UCSD-AML1 (cell line): Measurements from ENCODE around the gene RHD.
"Not testable (repeated sequence)": the region's sequence is repeated elsewhere in the genome, so short reads cannot be mapped to it uniquely, and the experiment has no call there.

Source experiments
- DNase-seq: peaks from one replicate; lab custom pipeline; 2025; ENCODE audit not compliant: unreplicated experiment; lab: John Stamatoyannopoulos, UW

RHD gene

GRCh38 chr1:25256578-25256965, 15.7 kb upstream of the RHD start:
- DNase-seq, result no peak

GRCh38 chr1:25257196-25257595, 15.1 kb upstream of the RHD start:
- no peak for DNase-seq

GRCh38 chr1:25259813-25260212, 12.5 kb upstream of the RHD start:
- not testable (repeated sequence) for DNase-seq

GRCh38 chr1:25260336-25260735, 12.0 kb upstream of the RHD start:
- DNase-seq, result not testable (repeated sequence)

- not testable (repeated sequence) for DNase-seq
These were observed 5.6 kb upstream of the RHD start for GRCh38 chr1:25266554-25267287.

GRCh38 chr1:25267288-25268142, 4.8 kb upstream of the RHD start:
- DNase-seq, result peak; percentile 76

- not testable (repeated sequence) for DNase-seq
These were observed 4.1 kb upstream of the RHD start for GRCh38 chr1:25268143-25268760.

GRCh38 chr1:25275648-25276047, 3.3 kb downstream of the RHD start:
- not testable (repeated sequence) for DNase-seq

GRCh38 chr1:25277295-25277694, 5.0 kb downstream of the RHD start:
- not testable (repeated sequence) for DNase-seq

GRCh38 chr1:25278358-25278757, 6.0 kb downstream of the RHD start:
- DNase-seq, result not testable (repeated sequence)

GRCh38 chr1:25278790-25279189, 6.5 kb downstream of the RHD start:
- not testable (repeated sequence) for DNase-seq

- DNase-seq, result not testable (repeated sequence)
These were observed 7.4 kb downstream of the RHD start for GRCh38 chr1:25279693-25280111.

- not testable (repeated sequence) for DNase-seq
These were observed 13.6 kb downstream of the RHD start for GRCh38 chr1:25285862-25286261.

- not testable (repeated sequence) for DNase-seq
These were observed 14.9 kb downstream of the RHD start for GRCh38 chr1:25287164-25287563.

- not testable (repeated sequence) for DNase-seq
These were observed 16.3 kb downstream of the RHD start for GRCh38 chr1:25288573-25289101.

GRCh38 chr1:25290043-25290442, 17.7 kb downstream of the RHD start:
- not testable (repeated sequence) for DNase-seq

GRCh38 chr1:25293426-25293825, 21.1 kb downstream of the RHD start:
- not testable (repeated sequence) for DNase-seq

- not testable (repeated sequence) for DNase-seq
These were observed 22.8 kb downstream of the RHD start for GRCh38 chr1:25294889-25295826.

GRCh38 chr1:25296501-25296900, 24.2 kb downstream of the RHD start:
- not testable (repeated sequence) for DNase-seq

- not testable (repeated sequence) for DNase-seq
These were observed 28.4 kb downstream of the RHD start for GRCh38 chr1:25300729-25301128.
